Right ventricle myocardium superior (tissue), 1 donor: ENCODE data around the gene LMNA. TPM values are rescaled to one million over a fixed set of nuclear protein-coding genes. Genes with fewer than 3 reads are reported as not detected.
A peak's percentile ranks its signal among the peaks of the same experiment; 100 is the strongest.
"Not testable (repeated sequence)": the region's sequence is repeated elsewhere in the genome, so short reads cannot be mapped to it uniquely, and the experiment has no call there.

Experiments used
- ATAC-seq: fragments of 200-7000 bp; cut with Tn5 transposase; one replicate; pipeline ENCODE4 v1.9.1; 2020; ENCODE audit warnings: mild to moderate bottlenecking; ENCODE audit not compliant: poor library complexity
- DNase-seq: peaks from one replicate; pipeline ENCODE4 v3.0.0-alpha.2; 2020
- intact Hi-C: fragments of 100-400 bp; cut with DNase I; formaldehyde crosslinking; loops from one replicate; pipeline ENCODE4 v1.11.2; 2022
- total RNA-seq: library from RNA; stranded (reverse); fragmentation: NEBNext Ultra II Directional; extraction: Animal tissue kit (Norgen Biotek cat#: 25700); gene quantifications from one replicate; pipeline ENCODE4 v1.2.1, GENCODE V29; 2021
- donor health status: DM: no; HTN: yes; CAD: no; lungs with severe emphysema.

The LMNA gene
- total RNA-seq, 1 donor from 2014 or later = 270 TPM

DNA sequence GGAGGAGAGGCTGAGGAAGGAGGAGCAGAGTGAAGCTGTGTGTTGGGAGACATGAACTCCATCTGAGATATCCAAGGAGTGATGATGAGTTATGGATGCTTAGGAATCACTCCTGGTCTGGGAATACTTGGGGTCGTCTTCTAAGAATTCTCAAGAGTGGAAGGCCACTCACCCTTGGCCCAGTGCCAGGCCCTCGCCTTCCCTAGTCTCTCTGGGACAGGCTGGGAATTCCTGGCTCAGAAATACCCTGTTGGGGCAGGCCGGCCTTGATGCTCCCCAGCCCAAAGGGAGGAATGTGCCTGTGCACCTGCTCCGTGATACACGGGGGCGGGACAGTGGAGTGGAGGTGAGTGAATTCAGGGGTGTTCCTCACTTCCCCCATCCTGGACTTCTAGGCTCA is 12.6 kb upstream of the LMNA start:
- DNase-seq (no peak), ATAC-seq (no peak)
- intact Hi-C loops = no loop called here

DNA sequence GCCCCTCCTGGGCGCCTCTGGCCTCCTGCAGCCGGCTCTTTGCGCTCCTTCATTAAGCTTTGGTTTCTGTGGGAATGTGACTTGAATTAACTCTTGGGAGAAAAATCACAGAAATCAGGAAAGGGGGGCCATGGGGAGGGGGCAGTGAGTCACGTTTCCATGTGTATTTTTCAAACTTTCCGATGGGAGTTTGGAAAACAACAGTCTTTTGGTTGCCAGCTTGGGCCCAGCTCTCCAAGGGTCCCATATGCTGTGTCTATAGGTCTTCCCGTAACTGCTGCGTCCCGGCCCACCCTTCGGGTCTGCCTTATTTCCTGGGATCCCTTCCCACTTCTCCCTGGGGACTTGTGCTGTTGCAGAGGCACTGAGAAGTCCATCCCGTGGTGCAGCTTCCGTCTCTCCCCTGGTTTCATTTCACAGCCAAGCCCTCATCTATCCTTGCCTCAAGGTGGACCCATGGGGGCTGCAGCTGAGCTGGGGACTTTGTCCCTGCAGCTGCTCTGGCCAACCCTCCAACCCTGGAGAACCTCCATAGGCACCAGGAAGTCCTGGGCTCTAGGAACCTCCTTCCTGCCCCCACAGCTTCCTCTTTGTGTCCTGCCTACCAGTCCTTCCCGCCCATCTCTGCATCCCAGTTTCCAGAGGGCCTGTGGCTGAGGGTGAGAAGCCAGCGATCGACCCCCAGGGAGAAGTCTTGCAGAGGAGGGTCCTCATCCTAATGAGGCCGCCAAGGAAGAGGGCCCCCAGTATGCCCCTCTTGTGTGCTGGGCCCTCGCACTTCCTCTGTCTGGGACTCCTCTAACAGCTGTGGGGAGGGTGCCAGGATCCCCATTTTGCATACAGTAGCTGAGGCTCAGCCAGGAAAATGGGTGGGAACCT is 11.6 kb upstream of the LMNA start:
- no peak for DNase-seq
- ATAC-seq = no peak
- intact Hi-C loops = no loop called here

DNA sequence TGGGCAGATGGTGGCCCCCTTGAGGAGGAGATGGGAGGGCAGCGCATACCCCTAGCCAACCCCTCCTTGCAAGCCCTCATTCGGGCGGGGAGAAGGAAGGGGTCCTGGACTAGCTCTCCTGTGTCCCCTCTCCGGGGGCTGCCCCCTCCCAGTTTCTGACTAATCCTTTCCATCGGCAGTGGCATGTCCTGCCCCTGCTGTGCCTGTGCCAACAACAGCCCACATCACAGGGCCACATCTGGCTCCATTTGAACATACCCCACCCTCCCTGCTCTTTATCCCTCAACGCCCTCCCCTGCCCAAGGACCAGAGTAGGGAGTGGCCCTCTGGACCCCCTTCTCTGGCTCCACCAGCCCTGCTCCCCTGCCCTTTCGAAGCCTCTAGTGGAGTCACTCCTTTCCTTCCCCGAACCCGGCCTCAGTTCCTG is 11.0 kb upstream of the LMNA start:
- DNase-seq (no peak), ATAC-seq (no peak)
- intact Hi-C loops = no loop called here

DNA sequence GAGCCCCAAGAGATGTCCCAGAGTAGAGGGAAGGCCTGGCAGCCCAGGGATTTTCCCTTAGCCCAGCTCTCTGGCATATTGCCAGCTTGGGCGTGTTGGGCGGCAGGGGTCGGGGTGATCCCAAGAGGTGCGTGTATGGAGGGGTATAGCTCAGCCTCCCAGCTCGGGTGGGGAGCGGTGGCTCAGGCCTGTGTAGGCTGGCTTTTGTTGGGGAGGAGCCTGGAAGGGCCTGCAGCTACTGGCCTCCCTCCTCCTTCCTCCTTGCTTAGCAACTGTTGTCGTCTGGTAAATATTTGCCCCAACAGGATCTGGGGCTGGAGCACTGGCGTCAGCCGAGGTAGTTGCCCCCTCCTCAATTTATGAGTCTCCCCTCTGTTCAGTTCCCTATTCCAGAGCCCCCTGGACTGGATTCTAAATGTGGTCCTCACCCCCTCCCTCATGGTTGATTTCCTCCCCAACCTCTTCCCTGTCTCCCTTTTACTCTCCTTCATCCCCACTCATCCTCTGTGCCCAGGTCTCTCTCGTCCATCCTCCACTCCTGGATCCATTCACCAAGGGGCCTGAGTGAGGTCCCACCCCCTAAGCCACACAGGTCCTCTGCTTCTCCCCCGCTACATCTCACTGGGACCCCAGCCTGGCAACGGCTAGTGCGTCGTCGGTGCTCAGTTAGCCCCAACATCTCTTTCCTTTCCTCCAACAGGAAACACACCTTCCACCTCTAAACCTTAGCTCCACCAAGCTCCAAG is 10.3 kb upstream of the LMNA start:
- ATAC-seq (peak; percentile 65), DNase-seq (peak; percentile 85)
- intact Hi-C loops = no loop called here

DNA sequence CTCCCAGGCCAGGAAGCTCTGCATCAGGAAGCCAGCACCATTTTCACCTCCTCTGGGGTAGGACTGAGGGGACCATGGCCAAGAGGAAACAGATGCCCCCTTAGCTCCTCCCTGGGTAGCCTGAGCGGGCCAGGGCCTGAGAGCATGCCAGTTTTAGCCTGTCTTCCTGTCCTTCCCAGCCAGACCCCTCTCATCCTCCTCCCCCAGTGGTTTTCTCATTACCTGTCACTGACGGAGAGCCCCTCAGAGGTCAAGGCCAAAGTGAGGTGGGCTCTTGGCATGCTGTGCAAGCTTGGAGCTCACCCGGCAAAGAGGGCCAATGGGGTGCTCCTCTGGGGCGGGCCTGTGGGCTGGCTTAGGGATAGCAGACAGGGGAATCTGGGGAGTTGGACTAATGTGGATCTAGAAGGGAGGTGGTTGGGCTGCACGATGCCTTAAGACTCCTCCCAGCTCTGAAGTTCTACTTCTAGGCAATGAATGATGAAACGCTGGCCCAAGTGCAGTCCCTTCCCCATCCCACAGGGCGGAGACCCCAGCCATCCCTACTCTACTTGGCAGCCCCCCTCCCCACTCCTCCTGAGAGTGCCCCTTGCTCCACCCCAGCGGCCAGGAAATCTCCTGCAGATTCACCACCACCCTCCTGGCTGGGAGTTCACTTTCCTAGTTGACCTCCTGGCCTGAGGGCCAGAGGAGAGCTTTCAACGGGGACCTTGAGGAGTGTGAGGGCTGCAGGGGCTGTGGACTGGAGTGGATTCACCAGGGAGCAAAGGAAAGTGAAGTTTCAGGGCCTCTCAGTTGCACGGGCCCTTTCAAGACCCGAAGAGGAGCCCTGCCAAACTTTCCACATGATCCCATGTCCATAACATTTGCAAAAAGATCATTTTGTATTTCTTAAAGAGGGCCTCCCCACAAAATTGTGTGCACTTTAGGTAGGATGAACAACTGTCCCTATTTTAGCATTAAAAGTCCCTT is 9.4 kb upstream of the LMNA start:
- DNase-seq = no peak
- intact Hi-C loops = no loop called here
- ATAC-seq = no peak

DNA sequence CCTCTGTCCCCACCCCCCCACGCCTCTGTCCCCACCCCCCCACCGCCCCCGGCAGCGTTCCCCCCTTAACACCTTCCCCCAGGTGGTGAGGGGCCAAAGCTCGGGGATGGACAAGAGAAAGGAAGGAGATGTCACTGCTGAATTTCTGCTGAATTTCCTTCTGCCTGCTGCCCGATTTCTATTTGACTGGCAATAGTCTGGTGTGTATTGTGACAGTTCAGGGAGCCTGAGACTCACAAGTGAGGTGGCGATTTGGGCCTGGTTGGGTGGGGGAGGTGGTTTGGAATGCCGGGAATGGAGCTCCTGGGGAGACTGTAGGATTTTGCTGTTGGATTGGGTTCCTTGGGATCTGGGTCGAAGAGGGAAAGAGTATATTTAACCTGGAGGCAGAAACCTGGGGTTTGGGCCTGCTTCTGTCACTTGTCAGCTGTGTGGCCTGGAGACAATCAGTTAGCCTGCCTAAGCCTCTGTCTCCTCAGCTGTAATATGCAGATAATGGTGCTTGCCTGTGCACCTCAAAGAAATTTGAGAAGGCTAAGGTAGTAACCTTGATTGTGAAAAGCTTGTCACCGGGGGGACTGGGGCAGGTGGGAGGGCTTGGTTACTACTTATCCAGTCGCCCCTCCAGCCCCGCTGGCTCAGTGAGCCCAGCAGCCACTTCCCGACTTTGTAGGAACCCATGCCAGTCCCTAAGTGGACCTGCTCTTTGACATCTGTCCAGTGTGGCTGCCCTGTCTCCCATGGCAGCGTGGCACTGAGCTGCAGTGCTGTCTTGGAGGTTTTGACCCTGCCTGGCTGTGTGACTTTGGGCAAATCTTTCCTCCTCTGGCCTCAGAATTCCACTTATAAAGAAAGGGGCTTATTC is 7.7 kb upstream of the LMNA start:
- DNase-seq (peak; percentile 61), ATAC-seq (peak; percentile 45)
- intact Hi-C loops = no loop called here

DNA sequence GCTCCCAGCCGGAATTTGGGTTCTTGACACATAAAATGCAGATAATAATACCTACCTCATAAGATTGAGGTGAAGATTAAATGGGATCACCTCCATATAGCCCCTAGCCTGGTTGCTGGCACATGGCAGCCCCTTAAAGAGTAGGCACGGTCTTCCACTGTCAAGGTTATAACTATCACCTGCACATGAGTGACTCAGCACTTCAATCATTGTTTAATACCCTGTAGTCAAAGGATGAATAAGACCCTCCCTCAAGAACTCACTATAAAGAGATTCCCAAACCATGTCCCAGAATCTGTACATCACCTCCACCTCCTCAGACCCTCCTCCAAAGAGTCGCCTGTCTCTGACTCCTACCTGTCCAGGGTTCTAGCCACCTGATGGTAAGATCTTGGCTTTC is 6.5 kb upstream of the LMNA start:
- intact Hi-C loops = no loop called here
- DNase-seq = no peak
- ATAC-seq = no peak

DNA sequence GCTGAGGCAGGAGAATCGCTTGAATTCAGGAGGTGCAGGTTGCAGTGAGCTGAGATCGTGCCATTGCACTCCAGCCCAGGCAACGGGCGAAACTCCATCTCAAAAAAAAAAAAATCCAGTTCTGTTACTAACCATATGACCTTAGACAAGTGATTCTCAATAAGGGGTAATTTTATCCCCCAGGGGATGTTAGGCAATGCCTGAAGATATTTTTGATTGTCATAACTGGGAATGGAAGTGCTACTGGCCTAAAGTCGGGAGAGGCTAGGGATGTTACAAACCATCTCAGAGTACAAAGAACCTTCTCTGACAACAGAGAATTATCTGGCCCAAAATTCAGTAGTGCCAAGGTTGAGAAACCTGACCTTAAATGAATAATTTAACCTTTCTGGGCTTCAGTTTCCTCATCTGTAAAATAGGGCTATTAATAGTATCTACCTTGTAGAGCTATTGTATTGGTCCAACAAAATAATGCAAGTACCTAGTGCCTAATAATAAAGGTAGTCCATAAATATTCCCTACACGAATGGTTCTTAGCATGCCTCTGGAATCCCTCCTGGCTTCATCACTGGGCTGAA is 5.8 kb upstream of the LMNA start:
- ATAC-seq (no peak), DNase-seq (no peak)
- intact Hi-C loops = no loop called here

DNA sequence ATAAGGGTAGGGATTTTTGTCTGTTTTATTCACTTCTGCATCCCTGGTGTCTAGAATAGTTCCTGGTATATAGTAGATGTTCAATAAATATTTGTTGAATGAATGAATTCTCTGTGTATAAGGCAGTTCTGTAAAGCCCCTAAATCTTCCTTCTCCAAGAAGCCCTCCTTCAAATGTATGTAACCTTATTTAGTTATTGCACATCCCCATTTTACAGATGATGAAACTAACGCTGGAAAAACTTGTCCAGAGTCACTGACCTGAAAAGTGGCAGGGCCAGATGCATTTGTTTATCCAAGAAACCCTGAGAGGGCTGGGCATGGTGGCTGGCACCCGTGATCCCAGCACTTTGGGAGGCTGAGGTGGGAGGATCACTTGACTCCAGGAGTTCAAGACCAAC is 4.3 kb upstream of the LMNA start:
- intact Hi-C loops = no loop called here
- DNase-seq (no peak), ATAC-seq (no peak)

DNA sequence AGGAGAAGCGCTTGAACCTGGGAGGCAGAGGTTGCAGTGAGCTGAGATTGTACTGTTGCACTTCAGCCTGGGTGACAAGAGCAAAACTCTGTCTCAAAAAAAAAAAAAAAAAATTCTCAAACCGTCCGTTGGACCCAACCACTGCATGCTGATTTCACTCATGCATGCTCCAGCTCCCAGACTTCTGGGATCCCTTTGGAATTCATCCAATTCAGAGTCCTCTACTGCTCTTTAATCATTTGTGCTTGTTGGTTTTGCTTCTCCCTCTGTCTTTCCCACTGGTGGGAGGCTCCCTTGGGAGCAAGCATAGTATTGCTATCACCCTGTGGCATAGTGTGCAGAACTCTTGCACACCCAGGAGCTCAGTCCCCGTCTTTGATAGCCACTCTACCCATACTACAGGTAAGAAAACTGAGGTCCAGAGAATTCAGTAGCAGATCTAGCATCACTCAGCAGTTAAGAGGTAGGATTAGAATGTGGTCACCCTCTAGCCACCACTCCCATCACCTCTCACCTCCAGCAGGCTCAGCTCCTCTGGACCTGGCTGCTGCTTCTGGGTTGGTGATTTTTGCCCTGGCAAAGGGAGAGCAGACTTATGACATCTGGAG is 3.1 kb upstream of the LMNA start:
- DNase-seq = no peak
- ATAC-seq = no peak
- intact Hi-C loops = no loop called here

DNA sequence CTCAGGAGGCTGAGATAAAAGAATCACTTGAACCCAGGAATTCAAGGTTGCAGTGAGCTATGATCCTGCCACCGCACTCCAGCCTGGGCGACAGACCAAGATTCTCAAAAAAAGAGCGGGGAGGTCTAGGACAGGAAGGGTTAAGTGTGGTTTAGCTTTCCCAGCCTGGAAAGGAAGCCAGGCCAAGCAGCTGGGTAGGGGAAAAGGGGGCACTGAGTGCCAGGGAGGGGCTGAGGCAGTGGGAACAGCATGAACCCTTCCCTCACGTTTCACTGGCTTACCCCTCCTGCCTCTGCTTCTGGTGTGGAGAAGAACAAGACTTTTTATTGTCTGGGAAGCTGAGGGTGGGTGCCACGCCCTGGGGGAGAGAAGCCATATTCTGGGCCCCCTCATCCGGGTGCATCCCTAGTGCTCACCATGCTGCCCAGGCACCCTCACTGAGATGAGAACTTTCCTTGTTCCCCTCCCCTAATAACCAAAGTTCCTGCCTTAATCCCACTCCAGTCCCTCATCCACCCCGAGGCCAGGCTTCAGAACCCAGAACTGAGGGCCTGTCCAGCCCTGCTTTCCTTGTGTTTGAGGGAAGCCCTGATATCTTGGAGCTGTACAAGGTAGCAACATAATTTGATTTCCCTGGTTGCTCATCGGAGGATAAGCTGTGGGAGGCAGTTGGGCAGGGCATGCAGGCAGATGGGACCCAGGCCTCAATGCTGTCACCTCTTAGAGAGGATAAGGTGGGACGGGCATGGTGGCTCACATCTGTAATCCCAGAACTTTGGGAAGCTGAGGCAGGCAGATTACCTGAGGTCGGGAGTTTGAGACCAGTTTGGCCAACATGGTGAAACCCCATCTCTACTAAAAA is 2.0 kb upstream of the LMNA start:
- DNase-seq (no peak), ATAC-seq (no peak)
- intact Hi-C loops = no loop called here

DNA sequence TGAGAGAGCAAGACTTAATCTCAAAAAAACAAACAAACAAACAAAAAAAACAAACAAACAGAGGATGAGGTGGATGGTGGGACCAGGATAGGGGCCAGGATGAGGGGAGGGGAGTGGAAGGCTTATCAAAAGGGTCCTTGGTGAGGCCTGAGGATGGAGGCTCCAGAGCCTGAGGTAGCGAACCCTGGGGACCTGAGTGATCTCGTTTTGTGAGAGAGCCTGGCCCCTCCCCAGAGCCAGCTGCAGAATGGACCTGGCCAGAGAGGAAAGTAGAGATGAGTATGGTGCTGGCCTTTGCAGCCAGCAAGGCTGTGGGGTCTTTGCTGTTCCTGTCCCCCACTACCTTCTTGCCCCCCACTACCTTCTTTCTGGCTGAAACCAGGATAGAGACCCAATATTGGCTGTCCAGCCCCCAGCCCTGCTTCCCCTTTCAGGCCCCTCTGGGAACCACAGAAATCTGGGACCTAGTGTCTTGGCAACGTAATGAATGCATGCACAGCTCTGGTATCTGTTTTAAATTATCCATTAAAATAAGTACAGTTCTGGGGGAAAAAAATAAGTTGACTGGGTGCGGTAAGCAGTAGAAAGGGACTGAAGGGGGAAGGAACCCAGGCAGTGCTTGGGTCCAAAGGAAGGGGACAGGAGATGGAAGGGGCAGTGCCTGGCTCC is 1.1 kb upstream of the LMNA start:
- intact Hi-C loops = no loop called here
- ATAC-seq (no peak), DNase-seq (no peak)

DNA sequence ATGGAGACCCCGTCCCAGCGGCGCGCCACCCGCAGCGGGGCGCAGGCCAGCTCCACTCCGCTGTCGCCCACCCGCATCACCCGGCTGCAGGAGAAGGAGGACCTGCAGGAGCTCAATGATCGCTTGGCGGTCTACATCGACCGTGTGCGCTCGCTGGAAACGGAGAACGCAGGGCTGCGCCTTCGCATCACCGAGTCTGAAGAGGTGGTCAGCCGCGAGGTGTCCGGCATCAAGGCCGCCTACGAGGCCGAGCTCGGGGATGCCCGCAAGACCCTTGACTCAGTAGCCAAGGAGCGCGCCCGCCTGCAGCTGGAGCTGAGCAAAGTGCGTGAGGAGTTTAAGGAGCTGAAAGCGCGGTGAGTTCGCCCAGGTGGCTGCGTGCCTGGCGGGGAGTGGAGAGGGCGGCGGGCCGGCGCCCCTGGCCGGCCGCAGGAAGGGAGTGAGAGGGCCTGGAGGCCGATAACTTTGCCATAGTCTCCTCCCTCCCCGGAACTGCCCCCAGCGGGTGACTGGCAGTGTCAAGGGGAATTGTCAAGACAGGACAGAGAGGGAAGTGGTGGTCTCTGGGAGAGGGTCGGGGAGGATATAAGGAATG is 505 bp downstream of the LMNA start:
- ATAC-seq = peak; percentile 58
- DNase-seq = peak; percentile 64
- intact Hi-C loops = no loop called here

DNA sequence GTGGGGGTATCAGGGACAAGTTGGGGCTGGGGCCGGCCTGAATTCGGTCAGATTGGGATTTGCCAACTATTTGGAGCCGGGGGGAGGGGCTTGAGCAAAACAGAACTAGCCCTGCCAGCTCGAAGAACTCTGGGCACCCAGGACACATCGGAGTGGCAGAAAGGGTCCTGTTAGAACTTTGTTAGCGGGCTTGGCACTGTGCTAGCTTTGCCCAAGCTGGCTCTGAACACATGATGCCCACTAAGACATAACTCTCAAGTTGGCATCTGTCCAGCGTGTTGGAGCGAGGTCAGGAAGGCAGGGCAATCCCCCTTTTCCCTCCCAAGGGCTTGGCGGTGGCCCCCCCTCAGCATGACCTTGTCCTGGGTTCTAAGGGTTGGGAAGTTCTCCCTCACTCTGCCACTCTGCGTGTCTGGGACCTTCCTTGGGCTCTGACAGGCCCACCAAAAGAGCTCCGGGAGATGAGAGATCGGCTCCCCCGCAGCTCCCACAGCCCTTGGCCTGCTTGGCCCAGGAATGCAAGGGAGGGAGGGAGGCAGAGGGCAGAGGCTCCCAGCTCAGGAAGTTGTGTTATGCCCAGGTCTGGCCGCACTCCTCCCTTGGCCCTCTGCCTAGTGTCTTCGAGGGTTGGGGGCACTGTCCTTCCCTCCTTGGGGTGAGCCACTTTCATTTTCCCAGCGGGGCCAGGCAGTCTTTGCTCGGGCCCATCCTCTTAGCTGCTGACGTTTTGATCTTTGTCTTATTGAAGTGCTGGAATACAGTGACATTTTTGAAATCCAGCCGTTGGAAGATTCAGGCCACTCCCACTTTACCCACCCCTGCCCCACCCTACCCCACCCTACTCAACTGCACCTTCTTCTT is 1.2 kb downstream of the LMNA start:
- intact Hi-C loops = no loop called here
- ATAC-seq (peak; percentile 51), DNase-seq (peak; percentile 76)

DNA sequence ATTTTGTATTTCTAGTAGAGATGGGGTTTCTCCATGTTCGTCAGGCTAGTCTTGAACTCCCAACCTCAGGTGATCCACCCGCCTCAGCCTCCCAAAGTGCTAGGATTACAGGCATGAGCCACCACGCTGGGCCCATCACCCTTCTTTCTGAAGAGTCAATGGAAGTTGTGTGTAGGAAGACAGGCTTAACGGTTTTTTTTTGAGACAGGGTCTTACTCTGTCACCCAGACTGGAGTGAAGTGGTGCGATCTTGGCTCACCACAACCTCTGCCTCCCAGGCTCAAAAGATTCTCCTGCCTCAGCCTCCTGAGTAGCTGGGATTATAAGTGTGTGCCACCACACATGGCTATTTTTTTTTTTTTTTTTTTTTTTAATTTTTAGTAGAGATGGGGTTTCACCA is 2.2 kb downstream of the LMNA start:
- intact Hi-C loops, DNase-seq: not testable (repeated sequence)

More for the DNA sequence above, 2.2 kb downstream of the LMNA start:
- not testable (repeated sequence) for ATAC-seq
